Activated CD4-positive, alpha-beta T cell treated with anti-CD3 and anti-CD28 coated beads, Interleukin-2, amount 50 U/mL, for 1 hour (primary cell): Measurements from ENCODE around the gene CD69.
"Not testable (repeated sequence)": the region's sequence is repeated elsewhere in the genome, so short reads cannot be mapped to it uniquely, and the experiment has no call there.

ENCODE experiments used
- DNase-seq: peaks from one replicate; pipeline ENCODE4 v3.0.0-alpha.2; 2020

CD69 gene

DNA sequence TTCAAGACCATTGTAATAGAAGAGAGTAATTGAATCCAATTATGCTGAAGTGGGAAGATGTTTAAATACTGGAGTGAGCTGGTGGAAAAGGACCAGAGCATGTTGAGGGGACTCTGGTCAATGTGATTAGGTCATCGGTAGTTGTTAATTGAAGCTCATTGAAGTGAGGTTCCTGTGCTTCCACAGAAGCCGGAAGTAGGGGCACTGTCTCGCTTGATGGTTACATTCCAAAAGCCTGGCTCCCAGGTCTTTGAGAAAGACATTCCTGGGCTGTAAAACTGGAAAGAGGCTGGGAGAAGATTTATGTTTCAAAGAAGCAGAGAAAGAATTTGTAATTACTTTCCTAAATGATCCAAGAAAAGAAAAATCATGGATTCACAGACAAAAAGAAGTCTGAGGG is 15.5 kb downstream of the CD69 start:
- no peak for DNase-seq

DNA sequence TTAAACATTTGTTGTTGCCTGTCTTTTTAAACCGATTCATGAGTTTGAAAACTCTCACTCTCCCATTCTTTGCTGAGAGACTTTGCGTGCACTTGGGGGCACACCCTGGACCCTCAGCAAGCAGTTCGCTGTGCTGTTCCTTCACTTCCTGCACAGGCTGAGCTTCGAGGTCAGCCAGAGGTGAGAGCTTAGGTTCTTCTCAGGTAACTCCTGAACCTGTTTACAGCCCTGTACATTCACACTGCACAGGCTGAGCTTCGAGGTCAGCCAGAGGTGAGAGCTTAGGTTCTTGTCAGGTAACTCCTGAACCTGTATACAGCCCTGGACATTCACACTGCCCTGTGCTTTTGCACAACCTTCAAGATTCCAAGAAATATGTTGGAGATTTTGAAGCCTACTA is 18.0 kb downstream of the CD69 start:
- peak; percentile 30 for DNase-seq

DNA sequence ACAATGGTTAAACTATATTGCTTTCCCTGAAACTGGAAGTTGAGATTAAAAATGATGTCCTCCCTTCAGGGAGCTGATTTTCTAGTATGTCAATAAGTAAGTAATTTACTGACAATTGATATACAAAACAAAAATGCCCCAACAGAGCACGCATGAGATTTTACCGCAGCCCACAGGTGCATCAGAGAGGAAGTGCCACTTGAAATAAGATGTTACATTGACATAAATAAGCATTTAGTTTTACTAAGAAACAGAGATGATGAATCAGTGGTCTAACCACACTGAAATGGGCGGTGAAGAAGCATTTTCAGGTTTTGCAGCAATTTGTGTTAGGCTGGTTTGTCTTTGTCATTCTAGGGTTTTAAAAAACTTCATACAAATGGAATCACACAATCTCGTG is 19.0 kb downstream of the CD69 start:
- DNase-seq = peak; percentile 63

DNA sequence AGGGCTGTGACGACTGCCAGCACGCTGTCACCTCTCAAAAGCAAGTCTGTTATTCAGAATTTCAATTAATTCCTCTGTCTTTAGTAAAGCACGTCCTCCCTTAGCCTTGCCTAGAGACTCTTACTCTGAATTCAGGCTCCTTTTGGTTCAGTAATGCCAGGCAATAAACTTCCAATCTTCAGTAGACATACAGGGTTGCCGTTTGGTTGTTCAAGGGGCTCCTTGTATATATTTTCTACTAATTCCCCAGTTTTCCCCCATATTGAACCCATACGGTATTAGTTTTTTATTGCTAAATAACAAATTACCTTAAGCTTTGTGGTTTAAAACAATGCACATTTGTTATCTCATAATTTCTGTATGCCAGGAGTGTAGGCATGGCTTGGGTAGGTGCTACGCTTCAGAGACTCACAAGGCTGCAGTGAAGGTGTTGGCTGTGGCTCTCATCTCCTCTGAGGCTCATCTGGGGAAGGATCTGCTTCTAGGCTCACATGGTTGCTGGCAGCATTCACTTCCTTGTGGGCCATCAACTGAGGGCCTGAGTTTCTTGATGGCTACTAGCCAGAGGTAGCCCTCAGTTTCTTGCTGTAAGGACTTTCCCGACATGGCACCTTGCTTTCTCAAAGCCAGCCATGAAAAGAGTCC is 20.5 kb downstream of the CD69 start:
- DNase-seq = no peak

DNA sequence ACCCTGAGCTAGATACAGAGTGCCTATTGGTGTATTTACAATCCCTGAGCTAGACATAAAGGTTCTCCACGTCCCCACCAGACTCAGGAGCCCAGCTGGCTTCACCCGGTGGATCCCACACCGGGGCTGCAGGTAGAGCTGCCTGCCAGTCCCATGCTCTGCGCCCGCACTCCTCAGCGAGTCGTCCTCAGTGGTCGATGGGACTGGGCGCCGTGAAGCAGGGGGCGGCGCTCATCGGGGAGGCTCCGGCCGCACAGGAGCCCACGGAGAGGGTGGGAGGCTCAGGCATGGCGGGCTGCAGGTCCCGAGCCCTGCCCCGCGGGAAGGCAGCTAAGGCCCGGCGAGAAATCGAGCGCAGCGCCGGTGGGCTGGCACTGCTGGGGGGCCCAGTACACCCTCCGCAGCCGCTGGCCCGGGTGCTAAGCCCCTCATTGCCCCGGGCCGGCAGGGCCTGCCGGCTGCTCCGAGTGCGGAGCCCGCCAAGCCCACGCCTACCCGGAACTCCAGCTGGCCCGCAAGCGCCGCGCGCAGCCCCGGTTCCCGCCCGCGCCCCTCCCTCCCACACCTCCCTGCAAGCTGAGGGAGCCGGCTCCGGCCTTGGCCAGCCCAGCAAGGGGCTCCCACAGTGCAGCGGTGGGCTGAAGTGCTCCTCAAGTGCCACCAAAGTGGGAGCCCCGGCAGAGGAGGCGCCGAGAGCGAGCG is 21.1 kb downstream of the CD69 start:
- not testable (repeated sequence) for DNase-seq

DNA sequence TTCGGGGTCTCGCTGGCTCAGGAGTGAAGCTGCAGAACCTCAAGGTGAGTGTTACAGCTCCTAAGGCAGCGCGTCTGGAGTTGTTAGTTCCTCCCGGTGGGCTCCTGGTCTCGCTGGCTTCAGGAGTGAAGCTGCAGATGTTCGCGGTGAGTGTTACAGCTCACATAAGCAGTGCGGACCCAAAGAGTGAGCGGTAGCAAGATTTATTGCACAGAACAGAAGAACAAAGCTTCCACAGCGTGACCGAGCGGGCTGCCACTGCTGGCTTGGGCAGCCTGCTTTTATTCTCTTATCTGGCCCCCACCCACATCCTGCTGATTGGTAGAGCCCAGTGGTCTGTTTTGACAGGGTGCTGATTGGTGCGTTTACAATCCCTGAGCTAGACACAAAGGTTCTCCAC is 21.8 kb downstream of the CD69 start:
- not testable (repeated sequence) for DNase-seq

DNA sequence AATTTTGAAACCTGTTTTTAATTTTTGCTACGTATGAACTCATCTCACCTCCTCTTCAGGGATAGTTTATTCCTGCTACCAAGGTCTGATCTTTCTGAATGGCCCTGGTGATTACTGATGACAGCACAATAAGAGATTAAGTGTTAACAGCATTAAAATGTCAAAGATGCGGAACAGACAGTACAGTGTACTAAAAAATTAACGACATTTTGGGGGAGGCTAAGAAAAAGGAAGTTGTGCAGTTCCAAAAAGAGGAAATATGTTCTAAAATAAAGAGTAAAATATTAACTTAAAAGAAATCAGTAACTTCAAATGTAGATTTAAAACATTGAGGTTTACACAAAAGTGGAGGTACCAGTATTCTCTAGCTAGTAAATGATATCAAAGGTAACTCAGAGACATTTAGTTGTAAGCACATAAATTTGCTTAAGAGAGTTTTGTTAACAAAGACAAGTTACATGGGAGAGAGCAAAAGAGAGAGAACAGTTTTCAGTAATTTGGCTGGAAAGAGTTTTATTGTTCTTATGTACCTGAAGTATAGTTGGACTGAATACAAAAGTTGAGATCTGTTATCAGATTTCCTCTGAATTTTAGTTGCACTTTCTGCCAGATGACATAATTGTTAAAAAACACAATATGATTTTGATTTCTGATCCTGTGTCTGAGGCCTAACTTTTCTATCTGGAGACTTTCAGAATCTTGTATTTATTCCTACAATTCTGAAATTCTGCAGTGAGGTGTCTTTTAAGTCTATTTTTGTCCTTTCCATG is 23.6 kb downstream of the CD69 start:
- DNase-seq = no peak

DNA sequence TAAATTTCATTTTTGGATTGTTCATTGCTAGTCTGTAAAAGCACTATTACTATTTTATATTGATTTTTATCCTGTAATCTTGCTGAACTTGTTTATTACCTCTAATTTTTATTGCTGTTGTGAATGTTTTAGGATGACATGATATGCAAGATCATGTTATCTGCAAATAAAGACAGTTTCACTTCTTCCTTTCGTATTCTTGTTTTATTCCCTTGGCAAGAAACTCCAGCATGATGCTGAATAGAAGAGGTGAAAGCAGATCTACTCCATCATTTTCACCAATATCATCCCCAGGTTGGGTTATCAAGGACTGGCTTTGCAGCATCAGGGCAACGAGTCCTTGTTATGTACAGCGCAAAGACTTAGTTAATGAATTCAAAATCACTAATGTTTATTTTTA is 25.1 kb downstream of the CD69 start:
- no peak for DNase-seq

DNA sequence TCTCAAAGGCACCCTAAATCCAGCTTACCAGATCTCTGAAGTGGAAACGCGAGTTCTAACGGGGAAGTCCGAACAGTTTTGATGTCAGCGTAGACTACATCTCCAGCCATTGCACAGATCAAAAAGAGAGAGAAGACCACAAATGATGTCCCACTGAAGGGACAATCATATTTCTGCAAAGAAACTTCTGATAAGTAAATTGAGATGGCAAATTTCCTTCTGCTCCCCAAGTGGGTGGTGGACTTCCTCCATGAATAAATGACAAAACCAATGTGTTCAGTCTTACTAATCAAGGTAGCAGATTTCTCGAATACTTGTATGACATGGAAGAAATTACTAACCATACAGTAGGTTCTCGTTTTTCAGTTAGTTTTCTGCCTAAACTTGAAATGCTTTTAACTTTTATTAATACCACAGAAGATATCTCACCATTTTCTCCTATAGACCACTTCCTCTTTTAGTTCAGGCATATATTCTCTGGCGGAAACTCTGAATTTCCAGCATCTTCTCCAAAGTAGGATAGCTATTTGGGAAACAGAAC is 27.7 kb downstream of the CD69 start, which contains the start of gene CLECL1:
CLECL1 (minus strand) TSS at position 177 of the 541 bp plus-strand sequence.
- DNase-seq = no peak

DNA sequence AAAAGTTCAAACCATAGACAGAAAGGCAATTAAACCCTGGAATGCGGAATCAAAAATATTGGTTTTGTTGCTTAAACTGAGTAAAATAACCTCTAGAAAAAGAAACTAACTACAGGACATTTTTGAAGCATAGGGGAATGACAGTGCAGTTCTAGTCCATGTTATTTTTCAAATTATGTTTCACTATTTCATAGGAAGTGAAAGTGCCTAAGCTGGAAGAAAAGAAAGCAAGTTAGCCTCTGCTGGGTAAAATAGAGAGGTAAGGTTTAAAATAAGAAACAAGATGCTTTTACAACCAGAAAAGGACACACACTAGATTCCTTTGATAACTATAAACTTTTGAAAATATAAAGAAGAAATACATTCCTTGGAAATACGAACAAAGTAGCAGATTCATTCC is 28.9 kb downstream of the CD69 start:
- no peak for DNase-seq

DNA sequence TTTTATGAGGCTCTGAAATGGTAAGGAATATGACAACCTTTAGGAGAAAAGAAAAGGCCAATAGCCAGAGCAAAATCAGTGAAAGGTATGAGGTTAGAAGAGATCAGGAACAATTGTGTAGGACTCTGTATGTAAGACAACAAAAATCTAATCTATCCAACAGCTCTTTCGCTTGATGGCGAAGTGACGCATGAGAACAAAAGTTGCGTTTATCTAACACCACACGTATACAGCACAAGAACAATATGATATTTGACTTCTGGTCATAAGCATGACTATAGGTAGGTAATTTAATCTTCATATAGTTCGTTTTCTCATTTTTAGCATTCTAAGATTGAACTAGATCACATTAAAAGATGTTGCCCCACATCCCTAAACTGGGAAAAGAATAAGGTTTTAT is 29.3 kb downstream of the CD69 start:
- no peak for DNase-seq

DNA sequence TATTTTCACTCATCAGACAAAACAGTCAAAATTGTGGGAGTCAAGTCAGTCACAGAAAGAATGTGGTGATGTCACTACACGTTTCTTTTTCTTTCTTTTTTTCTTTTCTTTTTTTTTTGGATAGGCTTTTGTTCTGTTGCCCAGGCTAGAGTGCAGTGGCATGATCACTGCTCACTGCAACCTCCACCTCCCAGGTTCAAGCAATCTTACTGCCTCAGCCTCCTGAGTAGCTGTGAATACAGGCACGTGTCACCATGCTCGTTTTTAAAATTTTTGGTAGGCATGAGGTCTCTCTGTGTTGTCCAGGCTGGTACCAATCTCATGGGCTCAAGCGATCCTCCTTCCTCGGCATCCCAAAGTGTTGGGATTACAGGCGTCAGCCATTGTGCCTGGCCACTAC is 30.1 kb downstream of the CD69 start:
- no peak for DNase-seq

DNA sequence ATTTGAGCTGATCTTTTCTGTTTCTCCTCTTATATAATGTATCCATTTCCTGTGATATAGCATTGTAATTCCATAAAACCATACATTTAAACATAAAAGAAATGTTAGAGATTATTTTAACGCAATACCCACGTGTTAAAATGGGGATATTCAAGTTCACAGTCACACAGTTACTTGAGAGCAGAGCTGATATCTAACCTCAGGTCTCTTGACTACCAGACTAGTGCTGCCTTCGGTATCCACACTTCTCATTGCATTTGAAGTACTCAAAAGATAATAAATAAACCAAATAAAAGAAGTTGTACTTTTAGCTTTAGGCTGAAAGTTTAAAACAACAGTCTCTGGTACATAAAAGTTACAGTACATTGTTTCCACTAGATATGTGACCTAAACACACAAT is 30.7 kb downstream of the CD69 start:
- DNase-seq = no peak

DNA sequence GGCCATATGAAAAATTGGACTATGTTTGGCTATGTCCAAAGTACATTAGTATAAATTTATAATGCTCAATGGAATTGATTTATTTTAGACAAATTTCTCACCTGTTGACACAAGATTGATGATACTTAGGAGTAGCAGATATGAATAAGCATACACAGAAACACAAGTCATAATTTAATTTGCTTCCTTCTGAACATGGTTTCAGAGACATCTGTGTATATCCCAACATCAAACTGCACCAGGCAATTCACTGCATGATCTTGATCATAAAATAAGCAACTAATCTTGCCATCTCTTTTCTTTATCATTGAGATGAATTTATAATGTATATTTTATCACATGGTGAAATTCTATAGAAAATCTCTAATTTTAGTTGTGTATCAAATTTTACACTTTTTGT is 31.6 kb downstream of the CD69 start:
- no peak for DNase-seq

DNA sequence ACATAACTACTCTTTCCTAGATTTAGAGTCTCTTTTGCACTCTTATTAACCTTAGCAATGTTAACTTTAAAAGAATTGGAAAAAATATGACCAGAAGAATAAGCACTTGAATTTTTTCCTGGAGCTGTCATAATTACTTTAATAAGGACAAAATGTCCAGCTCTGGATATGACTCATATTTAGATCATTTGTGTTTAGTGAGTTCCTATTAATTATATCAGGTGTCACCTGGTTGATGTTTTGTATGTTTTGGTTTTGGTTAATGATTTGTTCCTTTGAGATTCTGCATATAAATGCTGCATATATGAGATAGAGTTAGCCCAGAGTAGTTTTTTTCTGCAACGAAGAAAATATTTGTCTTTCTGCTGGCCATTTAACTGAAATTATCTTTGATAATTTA is 32.9 kb downstream of the CD69 start:
- DNase-seq = no peak

DNA sequence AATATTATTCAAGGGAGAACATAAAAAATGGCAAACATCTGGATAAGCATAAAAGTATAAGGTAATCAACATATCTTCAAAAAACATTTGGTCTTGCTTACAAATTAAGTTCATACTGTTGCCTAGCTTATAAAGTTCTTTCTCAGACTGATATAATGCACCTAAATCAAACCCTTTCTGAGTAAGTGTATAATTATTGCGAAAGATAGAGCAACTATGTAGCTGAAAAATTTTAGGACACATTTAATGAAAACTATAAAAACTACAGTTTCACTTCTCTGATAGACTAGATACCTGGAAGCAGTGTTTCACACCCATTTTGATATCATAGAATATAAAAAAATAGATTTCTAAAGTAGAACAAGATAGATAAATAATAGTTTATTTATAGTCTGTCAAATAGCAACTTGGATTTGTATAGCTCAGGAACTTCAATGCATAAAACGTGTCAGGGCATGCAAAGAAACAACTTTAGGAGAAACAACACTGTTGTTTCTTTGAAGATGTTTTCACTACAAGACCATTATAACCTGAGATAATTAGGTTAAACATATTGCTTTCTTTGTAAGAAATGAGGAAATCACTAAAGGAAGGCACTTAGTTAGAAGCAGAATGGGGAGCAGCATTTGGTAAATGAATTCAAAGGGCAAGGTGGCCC is 35.4 kb downstream of the CD69 start:
- DNase-seq = no peak

DNA sequence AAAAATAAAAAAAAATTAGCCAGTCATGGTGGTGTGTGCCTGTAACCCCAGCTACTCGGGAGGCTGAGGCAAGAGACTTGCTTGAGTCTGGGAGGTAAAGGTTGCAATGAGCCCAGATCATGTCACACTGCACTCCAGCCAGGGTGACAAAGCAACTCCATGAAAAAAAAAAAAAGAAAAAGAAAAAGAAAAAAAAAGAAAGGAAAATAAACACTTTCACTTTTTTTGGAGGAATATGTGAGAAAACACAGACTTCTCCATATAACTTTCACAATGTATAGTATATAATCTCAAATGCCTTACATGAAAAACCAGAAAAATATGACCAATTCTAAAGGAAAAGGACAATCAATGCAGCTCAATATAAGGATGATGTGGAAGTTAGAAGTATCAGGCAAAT is 36.7 kb downstream of the CD69 start:
- no peak for DNase-seq

DNA sequence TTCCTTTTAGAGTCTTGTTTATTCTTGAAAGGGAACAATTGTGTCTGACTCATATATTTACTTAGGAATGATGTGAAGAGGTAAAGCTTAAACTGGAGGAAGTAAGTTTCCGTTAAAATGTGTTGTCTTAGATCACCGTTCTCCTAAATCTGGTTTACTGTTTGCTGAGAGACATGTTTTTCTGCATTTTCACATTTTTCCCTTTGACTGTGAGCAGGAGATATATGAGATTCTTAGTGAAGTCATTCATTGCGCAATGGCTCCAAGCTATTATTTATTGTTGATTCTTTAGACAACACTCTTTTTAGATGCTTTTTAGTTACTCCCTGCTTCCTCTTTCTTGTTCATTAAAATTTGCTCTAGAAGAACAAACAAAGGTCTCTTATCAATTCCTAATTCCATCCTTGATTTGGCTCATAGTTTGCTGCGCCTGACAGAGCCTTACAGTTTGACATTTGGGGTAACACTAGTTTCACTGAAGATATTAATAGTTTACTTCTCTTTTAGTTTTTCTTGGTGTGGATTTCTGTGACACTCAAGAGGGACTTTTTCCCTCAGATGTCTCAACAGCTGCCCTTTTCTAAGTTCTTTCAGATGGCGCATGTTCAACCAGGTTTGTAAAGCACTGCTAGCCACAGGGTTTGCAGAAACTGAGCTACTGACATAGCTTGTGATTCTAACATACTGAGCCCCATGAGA is 39.2 kb downstream of the CD69 start:
- no peak for DNase-seq

DNA sequence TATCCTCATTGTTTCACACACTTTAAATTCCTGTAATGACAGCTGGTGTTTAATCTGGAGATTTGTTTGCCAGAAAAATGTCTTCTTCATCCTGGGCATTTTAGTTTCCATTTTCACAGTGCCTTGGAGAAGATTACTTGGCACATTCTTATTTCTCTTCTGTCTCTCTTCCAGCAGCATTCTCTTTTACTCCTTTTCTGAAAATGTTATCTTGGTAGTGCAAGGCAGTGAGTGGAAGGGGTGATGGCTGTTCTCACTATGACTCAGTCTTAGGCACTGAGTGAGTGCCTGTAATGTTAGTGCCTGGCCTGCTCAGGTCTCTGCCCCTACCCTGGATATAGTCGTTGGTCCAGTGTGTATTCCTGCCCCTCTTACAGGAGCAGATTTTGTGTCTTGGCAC is 40.9 kb downstream of the CD69 start:
- DNase-seq = no peak

DNA sequence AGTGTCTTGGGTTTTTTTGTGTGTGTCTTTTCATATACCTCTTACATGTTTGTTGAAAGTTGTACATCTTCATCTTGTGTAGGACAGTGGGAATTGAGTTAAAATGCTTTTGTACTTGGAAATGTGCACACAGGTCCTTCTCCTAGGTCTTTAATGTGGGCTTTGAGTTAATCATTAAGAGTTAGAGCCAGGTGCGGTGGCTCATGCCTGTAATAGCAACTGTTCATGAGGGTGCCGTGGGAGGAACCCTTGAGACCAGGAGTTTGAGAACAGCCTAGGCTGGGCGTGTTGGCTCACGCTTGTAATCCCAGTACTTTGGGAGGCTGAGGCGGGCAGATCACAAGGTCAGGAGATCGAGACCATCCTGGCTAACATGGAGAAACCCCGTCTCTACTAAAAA is 41.7 kb downstream of the CD69 start:
- no peak for DNase-seq

DNA sequence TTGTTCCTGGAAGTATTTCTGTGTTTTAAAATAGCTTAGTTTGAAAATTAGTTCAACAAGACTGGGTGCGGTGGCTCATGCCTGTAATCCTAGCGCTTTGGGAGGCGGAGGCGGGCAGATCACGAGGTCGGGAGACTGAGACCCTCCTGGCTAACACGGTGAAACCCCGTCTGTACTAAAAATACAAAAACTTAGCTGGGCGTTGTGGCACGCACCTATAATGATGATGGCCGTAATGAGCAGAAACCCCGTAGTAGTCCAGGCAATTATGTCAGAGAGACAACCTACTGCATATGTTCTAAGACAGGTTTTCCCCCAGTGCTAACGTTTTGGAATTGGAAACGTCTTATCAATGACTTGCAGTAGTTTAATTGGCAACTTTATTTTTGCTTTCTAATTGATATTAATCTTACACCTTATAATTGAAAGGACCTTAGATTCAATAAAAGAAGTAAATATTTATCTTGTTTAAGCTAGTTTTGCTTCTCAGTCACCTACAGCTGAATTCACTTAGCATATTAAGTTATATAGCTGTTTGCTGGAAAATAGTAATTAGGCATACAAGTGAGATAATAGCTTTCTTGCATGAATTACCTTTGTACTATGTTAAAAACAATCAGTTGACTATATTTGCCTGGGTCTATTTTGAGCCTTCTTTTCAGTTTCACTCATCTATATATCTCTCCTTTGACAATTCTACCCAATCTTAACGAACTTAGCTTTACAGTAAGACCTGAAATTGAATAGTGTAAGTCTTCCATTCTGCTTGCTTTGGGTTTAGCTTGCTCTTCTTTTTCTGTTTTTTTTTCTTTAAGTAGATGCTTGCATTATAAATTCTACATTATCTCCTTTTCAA is 43.4 kb downstream of the CD69 start:
- DNase-seq = no peak
